ENCODE results near the gene CDS2.

- no peak for TF ChIP-seq CTCF (IDR thresholded peaks at IDR 0.05)
- TF ChIP-seq POLR2A (IDR thresholded peaks at IDR 0.05) = no peak
Measured at GRCh38 chr20:5164645-5165625, 38.1 kb downstream of the CDS2 start.
